NCI-H510A treated with DMSO at 0.1 percent for 48 hours (cell line): ENCODE data around the gene COPB2.

ENCODE experiments used
- DNase-seq: peaks from one replicate; lab custom pipeline; 2025; lab: John Stamatoyannopoulos, UW

The COPB2 gene

GRCh38 chr3:139307601-139308555 lies 81.6 kb downstream of the COPB2 start:
- no peak for DNase-seq
